ENCODE measurements around the gene NPAS3.

The NPAS3 gene

DNA sequence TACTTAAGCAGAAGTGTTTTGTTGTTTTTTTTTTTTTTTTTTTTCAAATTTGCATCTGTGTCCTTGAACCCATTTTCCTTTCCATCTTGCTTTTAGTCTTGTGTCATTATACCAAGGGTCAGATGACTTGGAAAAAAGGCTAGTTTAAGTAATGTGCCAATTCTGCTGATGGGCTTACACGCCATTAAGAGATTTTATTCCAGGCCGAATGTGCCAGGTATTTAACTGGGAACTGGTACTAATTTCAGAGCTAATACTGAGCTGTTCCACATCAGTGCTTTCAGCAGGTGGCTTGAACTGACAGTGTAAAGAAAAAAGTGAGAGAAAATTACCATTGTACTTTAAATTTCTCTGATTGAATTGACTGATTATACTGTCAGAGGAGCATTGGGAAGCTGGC, 224.9 kb downstream of the NPAS3 start:
- DNase-seq (ENCODE audit: low read depth in 2 of 3, low spot score in 2 of 3) = no peak

DNA sequence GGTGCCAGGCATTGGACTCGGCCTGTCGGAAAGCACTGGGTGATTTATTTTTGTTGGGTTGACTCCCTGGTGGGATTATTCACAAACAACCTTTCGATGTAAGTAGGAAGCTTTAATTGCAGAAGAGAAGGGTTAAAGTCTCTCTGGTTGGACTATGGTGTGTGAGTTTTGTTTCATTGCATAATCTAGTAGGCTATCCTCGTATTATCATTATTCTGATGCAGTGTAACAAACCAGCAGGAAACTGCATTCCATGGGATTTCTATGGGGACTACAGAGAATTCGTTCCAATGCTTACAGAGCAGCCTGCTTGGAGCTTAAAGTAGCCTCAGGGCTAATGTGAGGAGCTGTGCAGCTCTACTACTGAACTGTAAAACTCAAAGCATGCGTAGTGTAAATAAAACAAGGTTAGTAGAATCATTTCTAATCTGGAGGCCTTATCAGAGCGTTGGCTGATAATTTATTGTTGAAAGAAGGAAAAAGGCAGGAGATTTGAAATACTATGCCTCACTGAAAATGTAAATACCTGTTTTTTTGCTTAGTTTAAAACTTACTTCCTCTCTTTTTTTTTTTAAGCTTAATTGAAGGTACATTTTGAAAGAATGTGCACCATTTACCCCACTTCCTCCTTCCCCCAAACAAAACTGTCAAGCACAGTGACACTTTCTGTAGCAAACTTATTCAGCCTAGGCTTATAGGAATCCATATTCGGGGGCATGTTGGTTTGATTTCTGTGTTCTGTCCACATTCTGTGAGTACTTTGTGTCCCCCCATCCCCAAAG, 226.7 kb downstream of the NPAS3 start:
- no peak for DNase-seq (ENCODE audit: low read depth in 2 of 3, low spot score in 2 of 3)

DNA sequence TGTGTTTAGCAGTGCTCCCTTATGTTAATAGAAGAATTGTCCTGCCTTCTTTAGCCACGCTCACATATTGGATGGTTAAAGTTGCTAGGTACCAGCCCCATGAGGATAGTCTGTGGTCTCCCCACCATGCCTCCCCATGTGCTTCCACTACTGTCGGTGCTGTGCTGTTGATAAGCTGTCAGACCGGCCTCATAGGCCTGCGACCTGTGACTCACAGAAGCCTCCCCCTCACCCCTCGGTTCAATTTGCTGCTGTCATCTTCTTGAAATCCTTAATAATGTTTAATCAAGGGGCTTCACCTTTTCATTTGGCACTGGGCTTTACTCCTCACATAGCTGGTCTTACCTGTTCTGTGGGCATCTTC, 227.2 kb downstream of the NPAS3 start:
- no peak for DNase-seq (ENCODE audit: low read depth in 2 of 3, low spot score in 2 of 3)

DNA sequence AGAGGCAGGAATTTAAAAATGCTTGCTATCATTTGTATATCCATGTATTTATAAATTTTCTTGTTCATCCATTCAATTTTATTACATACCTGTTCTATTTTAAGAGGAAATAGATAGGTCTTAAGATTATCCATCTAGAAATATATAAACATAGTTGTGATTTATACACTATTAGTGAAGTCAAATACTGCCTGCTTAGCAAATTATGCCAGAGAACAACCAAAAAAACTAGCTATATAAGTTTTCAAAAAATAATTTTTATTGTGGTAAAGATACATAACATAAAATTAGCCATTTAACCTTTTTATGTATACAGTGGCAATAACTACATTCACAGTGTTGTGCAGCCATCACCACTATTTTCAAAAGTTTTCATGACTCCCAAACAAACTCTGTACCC, 237.3 kb downstream of the NPAS3 start:
- DNase-seq (ENCODE audit: low read depth in 2 of 3, low spot score in 2 of 3) = no peak

DNA sequence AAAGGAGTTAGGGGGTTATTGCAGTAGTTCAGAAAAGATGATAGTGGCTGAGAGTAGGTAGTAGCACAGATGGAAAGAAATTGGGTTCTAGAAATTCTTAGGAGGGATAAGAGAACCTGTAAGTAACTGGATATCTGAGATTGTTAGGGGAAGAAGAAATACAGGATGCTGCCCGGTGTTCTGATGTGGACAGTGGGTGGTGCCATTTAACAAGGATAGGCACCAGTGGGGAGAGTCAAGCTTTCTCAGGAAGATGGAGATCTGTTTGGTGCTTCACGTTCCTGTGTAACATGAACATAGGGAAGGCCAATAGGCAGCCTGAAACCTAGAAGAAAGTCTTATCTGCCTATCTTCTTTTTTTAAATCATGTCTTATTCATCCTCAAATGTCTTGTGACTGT, 245.9 kb downstream of the NPAS3 start:
- no peak for DNase-seq (ENCODE audit: low read depth in 2 of 3, low spot score in 2 of 3)

- DNase-seq (ENCODE audit: low read depth in 2 of 3, low spot score in 2 of 3) = no peak
Observed at GRCh38 chr14:33186656-33187055, 248.0 kb downstream of the NPAS3 start.

- no peak for DNase-seq (ENCODE audit: low read depth in 2 of 3, low spot score in 2 of 3)
Observed at GRCh38 chr14:33188880-33189279, 250.2 kb downstream of the NPAS3 start.

DNA sequence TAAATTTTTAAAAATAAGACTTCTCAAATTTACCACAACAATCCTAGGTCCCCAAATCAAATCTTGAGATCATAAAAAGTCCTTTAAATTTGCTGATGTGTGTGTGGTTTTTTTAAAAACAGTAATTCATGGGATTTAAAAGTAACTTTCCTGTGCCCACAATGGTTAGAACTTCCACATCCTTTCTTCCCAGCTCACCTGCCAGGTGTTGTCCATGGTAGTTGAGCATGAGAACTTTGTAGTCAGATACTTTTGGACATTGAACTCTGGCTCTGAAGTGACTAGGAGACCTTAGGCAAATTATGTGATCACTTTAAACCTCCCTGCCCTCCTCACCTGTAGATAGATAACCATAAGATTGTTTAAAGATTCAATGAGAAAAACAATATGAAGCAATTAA, 253.2 kb downstream of the NPAS3 start:
- DNase-seq (ENCODE audit: low read depth in 2 of 3, low spot score in 2 of 3) = no peak

- DNase-seq (ENCODE audit: low read depth in 2 of 3, low spot score in 2 of 3) = no peak
Observed at GRCh38 chr14:33194551-33194950, 255.9 kb downstream of the NPAS3 start.

GRCh38 chr14:33198684-33199083, 260.0 kb downstream of the NPAS3 start:
- DNase-seq (ENCODE audit: low read depth in 2 of 3, low spot score in 2 of 3) = no peak

GRCh38 chr14:33201116-33201515, 262.4 kb downstream of the NPAS3 start:
- DNase-seq (ENCODE audit: low read depth in 2 of 3, low spot score in 2 of 3) = no peak

DNA sequence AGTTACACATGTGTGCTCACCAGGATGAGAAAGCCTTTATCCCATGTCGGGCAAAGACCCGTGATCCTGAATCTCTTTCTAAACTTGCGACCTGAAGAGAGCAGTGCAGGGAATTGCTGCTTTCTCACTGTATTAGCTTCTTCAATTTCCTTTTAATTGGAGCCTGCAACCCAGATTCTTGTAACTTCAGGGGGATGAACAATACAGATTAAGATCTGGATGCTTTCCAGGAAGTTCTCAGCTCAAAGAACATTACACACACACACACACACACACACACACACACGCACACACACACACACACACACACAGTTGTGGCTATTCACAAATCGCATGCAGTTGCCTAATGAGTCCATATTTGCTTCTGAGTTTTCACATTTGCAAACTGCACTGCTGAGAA, 268.3 kb downstream of the NPAS3 start:
- DNase-seq (ENCODE audit: low read depth in 2 of 3, low spot score in 2 of 3) = no peak

GRCh38 chr14:33207467-33208017, 268.9 kb downstream of the NPAS3 start:
- no peak for DNase-seq (ENCODE audit: low read depth in 2 of 3, low spot score in 2 of 3)

DNA sequence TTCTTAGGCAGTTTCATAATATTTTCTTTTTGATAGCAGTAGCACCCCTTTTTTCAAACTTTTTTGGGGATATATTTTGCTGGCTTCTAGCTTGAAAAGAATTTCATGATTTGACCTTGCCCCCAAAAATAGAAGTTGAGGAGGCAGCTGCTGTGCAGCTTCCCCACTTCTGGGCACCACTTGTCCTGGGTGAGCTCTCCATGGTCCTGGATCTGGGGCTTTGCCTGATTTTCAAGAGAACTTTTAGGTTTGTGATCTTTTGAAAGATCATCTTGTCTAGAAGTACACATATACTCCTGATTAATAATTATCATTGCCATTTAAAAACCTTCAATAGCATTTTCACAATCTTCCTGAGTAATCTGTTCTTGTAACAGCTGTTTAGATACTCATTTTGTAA, 271.6 kb downstream of the NPAS3 start:
- DNase-seq (ENCODE audit: low read depth in 2 of 3, low spot score in 2 of 3) = no peak

DNA sequence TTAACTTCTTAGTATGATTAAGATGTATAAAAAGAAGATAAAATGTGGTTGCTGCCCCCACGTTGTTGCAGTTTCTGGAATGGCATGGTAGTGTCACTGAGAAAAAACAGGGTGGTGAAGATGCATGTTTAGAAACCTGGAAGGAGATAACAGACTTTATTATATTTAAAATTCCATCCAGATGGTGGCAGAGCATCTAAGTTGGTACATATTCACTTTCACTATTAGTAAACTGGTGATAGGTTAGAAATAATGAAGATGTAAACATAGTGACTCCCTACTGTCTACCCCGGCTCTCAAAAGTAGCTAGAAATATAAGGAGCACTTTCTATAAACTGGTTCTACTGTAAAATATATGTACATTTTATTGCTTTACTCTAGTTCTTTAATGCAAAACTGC, 279.3 kb downstream of the NPAS3 start:
- DNase-seq (ENCODE audit: low read depth in 2 of 3, low spot score in 2 of 3) = no peak

DNA sequence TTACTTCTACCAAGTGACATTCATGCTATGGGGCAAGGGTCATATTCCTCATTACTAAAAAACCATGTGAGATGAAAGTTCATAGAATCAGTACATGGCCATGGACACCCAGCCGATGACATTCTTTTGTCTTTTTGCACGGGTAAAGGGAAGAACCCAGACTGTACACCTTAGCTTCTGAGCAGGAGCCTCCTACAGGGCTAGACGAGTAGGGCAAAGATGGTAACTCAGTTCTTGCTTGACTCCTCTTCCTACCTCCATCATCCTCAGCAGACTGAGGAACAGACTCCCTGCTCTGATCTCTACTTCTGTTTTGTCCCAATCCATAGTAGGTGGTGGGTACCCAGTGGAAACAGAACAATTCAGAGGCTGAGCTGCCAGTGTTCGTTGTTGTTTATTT, 281.3 kb downstream of the NPAS3 start:
- no peak for DNase-seq (ENCODE audit: low read depth in 2 of 3, low spot score in 2 of 3)

DNA sequence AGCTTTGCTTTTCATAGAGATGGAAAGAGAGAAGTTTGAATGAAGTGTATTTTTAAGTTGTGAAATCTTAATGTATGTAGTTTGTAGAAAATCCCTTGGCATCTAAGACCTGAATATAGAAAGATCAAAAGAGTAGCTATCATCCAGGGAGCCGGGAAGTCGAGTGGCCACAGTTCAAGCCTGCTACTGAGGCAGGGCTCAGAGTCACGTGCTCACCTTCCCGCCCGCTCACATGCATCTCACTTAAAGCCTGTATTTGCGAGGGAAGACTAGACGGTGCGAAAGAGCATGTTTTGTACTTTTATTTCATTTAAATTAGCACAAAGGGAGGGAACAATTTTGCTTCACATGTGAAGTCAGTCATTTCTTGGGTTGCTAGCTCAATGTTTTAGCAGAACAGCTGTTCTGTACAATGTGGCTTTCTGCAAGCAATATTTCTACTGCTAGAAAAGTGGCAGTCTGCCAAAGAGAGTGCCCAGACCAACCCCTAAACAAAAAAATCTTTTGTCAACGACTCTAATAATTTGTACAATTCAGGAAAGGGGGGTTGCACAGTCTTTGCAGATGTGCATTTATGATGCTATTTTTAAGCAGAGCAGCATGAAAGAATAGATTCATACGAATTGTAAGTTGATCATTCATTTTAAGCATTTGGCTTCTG, 290.7 kb downstream of the NPAS3 start:
- no peak for DNase-seq (ENCODE audit: low read depth in 2 of 3, low spot score in 2 of 3)

- DNase-seq (ENCODE audit: low read depth in 2 of 3, low spot score in 2 of 3) = no peak
Observed at GRCh38 chr14:33230021-33230420, 291.3 kb downstream of the NPAS3 start.

- no peak for DNase-seq (ENCODE audit: low read depth in 2 of 3, low spot score in 2 of 3)
Observed at GRCh38 chr14:33232031-33232430, 293.4 kb downstream of the NPAS3 start.

- no peak for DNase-seq (ENCODE audit: low read depth in 2 of 3, low spot score in 2 of 3)
Observed at GRCh38 chr14:33237115-33237740, 298.5 kb downstream of the NPAS3 start.

DNA sequence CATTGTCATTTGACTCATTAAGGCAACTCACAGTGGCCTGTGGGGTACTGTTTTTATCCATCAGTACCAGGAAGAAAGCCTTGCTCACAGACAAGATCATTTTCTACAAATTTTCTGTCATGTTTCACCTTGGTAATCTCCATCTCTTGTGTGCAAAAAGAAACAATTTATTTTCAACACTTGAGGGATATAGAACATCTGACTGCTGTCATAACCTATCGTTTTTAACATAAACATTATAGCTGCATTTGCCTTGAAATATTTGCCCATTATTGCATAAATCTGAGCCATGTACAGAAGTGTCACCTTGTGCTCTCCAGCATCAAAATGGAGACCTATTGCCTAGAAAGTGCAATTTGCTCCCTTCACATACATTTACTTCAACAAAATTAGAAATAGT, 300.8 kb downstream of the NPAS3 start:
- DNase-seq (ENCODE audit: low read depth in 2 of 3, low spot score in 2 of 3) = no peak

DNA sequence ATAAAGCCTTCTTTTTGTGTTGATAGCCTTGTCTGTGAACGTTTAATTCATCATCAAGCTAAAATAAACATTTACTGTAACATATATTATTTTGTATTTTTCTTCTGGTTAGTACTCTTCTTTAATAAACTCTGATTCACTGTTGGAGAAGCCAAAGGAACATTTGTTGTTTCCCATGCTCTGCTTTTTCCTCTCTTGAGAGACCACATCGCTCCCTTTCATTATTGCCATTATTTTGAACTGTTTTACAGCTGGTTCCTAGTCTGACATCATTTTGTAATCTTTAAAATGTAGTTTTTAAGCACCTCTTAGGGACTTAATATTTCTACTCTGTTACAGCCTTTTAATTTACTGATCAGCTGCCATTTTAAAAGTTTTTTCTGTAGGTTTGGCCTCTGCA, 301.8 kb downstream of the NPAS3 start:
- DNase-seq (ENCODE audit: low read depth in 2 of 3, low spot score in 2 of 3) = no peak

All from activated CD8-positive, alpha-beta memory T cell treated with anti-CD3 and anti-CD28 coated beads for 48 hours (primary cell).